Sigmoid colon (tissue), 4 donors: ENCODE results near the gene DES.

Source experiments
- EP300 ChIP-seq, 4 donors: sonication (generic); formaldehyde crosslinking; IDR thresholded peaks; one replicate each; pipeline ENCODE4 v1.6.1; 2017; ENCODE audit warnings: antibody characterized with exemption in 4 of 4
- POLR2A ChIP-seq, 2 donors: fragments of 450-650 bp; IDR thresholded peaks; one replicate each; pipeline ENCODE4 v1.6.1; 2016; ENCODE audit warnings: antibody characterized with exemption in 2 of 2, mild to moderate bottlenecking in 2 of 2, moderate library complexity in 2 of 2
- POLR2AphosphoS5 ChIP-seq, 4 donors: sonication (generic); formaldehyde crosslinking; IDR thresholded peaks; one replicate each; pipeline ENCODE4 v1.6.1; 2017; ENCODE audit warnings: antibody characterized with exemption in 4 of 4
- TF ChIP-seq, protein P1 (sequence below), 4 experiments: fragments of 450-650 bp in 3 of 4; fragments of 200-600 bp in 1 of 4; IDR thresholded peaks; one replicate each; pipeline ENCODE4 v1.5.1; 2016 to 2019; ENCODE audit warnings: antibody characterized with exemption in 4 of 4, mild to moderate bottlenecking in 3 of 4, moderate library complexity in 2 of 4

DNA sequence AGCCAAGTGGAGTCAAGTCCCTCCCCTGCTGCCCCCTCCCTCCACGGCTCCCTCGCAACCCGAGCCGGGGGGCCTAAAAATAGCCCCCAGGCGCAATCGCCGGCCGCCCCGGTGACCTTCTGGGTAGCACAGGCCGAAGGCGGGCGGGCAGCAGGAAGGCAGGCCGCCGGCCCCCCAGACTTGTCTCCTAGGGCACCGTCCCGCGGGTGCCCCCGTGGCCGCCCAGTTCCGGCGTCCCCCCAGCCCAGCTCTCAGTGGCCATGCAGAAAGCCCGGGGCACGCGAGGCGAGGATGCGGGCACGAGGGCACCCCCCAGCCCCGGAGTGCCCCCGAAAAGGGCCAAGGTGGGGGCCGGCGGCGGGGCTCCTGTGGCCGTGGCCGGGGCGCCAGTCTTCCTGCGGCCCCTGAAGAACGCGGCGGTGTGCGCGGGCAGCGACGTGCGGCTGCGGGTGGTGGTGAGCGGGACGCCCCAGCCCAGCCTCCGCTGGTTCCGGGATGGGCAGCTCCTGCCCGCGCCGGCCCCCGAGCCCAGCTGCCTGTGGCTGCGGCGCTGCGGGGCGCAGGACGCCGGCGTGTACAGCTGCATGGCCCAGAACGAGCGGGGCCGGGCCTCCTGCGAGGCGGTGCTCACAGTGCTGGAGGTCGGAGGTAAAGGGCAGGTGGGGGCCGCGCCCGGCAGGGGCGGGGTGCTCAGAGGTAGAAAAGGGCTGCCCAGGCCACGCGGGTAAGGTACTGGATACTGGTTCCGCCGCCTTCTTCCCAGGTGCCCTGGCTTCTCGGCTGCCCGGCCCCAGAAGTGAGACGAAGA, 16.7 kb downstream of the DES start, which contains the start of gene SPEG:
- TF ChIP-seq, protein P1, sequence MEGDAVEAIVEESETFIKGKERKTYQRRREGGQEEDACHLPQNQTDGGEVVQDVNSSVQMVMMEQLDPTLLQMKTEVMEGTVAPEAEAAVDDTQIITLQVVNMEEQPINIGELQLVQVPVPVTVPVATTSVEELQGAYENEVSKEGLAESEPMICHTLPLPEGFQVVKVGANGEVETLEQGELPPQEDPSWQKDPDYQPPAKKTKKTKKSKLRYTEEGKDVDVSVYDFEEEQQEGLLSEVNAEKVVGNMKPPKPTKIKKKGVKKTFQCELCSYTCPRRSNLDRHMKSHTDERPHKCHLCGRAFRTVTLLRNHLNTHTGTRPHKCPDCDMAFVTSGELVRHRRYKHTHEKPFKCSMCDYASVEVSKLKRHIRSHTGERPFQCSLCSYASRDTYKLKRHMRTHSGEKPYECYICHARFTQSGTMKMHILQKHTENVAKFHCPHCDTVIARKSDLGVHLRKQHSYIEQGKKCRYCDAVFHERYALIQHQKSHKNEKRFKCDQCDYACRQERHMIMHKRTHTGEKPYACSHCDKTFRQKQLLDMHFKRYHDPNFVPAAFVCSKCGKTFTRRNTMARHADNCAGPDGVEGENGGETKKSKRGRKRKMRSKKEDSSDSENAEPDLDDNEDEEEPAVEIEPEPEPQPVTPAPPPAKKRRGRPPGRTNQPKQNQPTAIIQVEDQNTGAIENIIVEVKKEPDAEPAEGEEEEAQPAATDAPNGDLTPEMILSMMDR (IDR thresholded peaks at IDR 0.05): no peak
- TF ChIP-seq POLR2A (IDR thresholded peaks at IDR 0.05) (no peak), POLR2AphosphoS5 (IDR thresholded peaks at IDR 0.05) (peak in 1 of 4 donors; percentile 44), EP300 (IDR thresholded peaks at IDR 0.05) (no peak)
